ENCODE measurements around the gene STPG1.

DNA sequence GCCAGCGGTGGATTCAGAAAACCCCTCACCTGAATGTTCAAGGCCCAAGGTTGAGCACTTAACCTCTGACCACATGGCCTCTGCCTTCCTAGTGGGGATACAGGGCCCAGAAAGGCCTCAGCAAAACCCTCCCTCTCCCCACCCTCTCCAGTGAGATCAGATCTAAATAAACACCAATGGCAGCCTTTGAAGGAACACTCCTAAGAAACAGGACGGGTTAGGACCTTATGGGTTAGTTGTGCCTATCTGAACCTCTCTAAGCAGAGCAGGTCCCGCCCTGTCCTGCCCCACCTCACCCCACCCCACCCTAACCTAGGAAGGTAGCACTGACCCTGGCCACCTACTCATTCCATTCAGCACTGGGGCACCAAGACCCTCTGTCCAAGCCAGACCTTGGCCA is 102.3 kb downstream of the STPG1 start:
- no peak for TF ChIP-seq POLR2AphosphoS5 (IDR thresholded peaks at IDR 0.05; ENCODE audit: low read depth)
- TF ChIP-seq, protein P1, sequence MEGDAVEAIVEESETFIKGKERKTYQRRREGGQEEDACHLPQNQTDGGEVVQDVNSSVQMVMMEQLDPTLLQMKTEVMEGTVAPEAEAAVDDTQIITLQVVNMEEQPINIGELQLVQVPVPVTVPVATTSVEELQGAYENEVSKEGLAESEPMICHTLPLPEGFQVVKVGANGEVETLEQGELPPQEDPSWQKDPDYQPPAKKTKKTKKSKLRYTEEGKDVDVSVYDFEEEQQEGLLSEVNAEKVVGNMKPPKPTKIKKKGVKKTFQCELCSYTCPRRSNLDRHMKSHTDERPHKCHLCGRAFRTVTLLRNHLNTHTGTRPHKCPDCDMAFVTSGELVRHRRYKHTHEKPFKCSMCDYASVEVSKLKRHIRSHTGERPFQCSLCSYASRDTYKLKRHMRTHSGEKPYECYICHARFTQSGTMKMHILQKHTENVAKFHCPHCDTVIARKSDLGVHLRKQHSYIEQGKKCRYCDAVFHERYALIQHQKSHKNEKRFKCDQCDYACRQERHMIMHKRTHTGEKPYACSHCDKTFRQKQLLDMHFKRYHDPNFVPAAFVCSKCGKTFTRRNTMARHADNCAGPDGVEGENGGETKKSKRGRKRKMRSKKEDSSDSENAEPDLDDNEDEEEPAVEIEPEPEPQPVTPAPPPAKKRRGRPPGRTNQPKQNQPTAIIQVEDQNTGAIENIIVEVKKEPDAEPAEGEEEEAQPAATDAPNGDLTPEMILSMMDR (IDR thresholded peaks at IDR 0.05; ENCODE audit: insufficient read depth, low read length) = no peak
- TF ChIP-seq GABPA (IDR thresholded peaks at IDR 0.05; ENCODE audit: low read depth) = no peak
